Renal cortex interstitium (tissue), 11 donors: ENCODE results near the gene LY6G6F. TPM values are rescaled to one million over a fixed set of nuclear protein-coding genes. Genes with fewer than 3 reads are reported as not detected.

Experiments used
- DNase-seq, 11 donors: peaks; one replicate each; pipeline ENCODE4 v3.0.0-alpha.2; 2013; ENCODE audit warnings: low read depth in 9 of 11, low spot score in 4 of 11; ENCODE audit errors: extremely low read depth in 1 of 11
- polyA plus RNA-seq, 3 donors: library from polyadenylated mRNA; unstranded; fragments of 120-200 nt; gene quantifications; one replicate each; pipeline ENCODE4 v1.2.1, GENCODE V29; 2013; ENCODE audit not compliant: insufficient read length in 3 of 3

The LY6G6F gene
- polyA plus RNA-seq, 3 donors = 0.44 to 1.2 (median 0.73) TPM

GRCh38 chr6:31733734-31734133 lies 27.1 kb downstream of the LY6G6F start:
- no peak for DNase-seq

- no peak for DNase-seq
Measured at GRCh38 chr6:31734247-31734820, 27.7 kb downstream of the LY6G6F start.

GRCh38 chr6:31734821-31735406 lies 28.2 kb downstream of the LY6G6F start:
- DNase-seq = peak in 1 of 11 donors; percentile 19

GRCh38 chr6:31736021-31736767 lies 29.5 kb downstream of the LY6G6F start, which contains the start of gene CLIC1:
Gene CLIC1, minus strand, starts transcription at chr6:31736530. Its CDS starts 230 bp downstream, at chr6:31736300.
- DNase-seq = peak in 2 of 11 donors; percentile 74 to 75

- DNase-seq = no peak
Measured at GRCh38 chr6:31736768-31737314, 30.2 kb downstream of the LY6G6F start.

- DNase-seq = peak in 2 of 11 donors; percentile 64 to 79
Measured at GRCh38 chr6:31737315-31737990, 30.8 kb downstream of the LY6G6F start.

- peak in 5 of 11 donors; percentile 59 to 86 (median 79) for DNase-seq
Measured at GRCh38 chr6:31737991-31738979, 31.6 kb downstream of the LY6G6F start.

- peak; percentile 98 to 100 (median 99) for DNase-seq
Measured at GRCh38 chr6:31739639-31740396, 33.2 kb downstream of the LY6G6F start, which contains the start of gene MSH5. Gene MSH5, plus strand, starts transcription at chr6:31740005. Its CDS starts 462 bp downstream, at chr6:31740467.

GRCh38 chr6:31740397-31741223 lies 33.9 kb downstream of the LY6G6F start:
- DNase-seq = no peak

GRCh38 chr6:31741815-31742214 lies 35.1 kb downstream of the LY6G6F start:
- DNase-seq = no peak

GRCh38 chr6:31742894-31743293 lies 36.2 kb downstream of the LY6G6F start:
- no peak for DNase-seq

- no peak for DNase-seq
Measured at GRCh38 chr6:31744422-31744821, 37.8 kb downstream of the LY6G6F start.

GRCh38 chr6:31749301-31750036 lies 42.8 kb downstream of the LY6G6F start:
- no peak for DNase-seq

GRCh38 chr6:31750411-31751022 lies 43.9 kb downstream of the LY6G6F start:
- no peak for DNase-seq

GRCh38 chr6:31752739-31753319 lies 46.2 kb downstream of the LY6G6F start:
- no peak for DNase-seq
